ENCODE results near the gene MLC1.
A peak's percentile ranks its signal among the peaks of the same experiment; 100 is the strongest.

MLC1 gene

GRCh38 chr22:50119169-50119767, 34.0 kb upstream of the MLC1 start:
- no peak overlapping the region for H3K4me3 ChIP-seq (ENCODE audit: insufficient read depth in 1 of 2, low read depth in 1 of 2, low read length in 2 of 2)
- 88% methylated on average over 14 of the region's 14 CpGs for WGBS
- peaks cover 12% of the 10 kb centered on the region for H3K4me1 ChIP-seq (ENCODE audit: control insufficient read depth, insufficient read depth, low read depth, low read length)
- H2AFZ ChIP-seq (ENCODE audit: low read depth, low read length): no peak overlapping the region
- no peak overlapping the region for H3K9ac ChIP-seq (ENCODE audit: low read length)
- H2BK5ac ChIP-seq (ENCODE audit: low read depth, low read length, poor library complexity, severe bottlenecking): no peak overlapping the region
- peaks cover 20% of the 10 kb centered on the region for H3K9me3 ChIP-seq (ENCODE audit: control insufficient read depth, low read length)
- peak overlapping the region; percentile 63 to 80 for H3K18ac ChIP-seq (ENCODE audit: low read depth in 1 of 2, low read length in 2 of 2)
- no peaks in the 10 kb centered on the region for H3K79me1 ChIP-seq (replicated peaks; ENCODE audit: low read length, poor library complexity, severe bottlenecking)
- no peak for DNase-seq
- H4K8ac ChIP-seq (ENCODE audit: low read length): peak overlapping the region; percentile 60
- no peak overlapping the region for H2BK120ac ChIP-seq (ENCODE audit: low read depth, low read length)
- H3K4ac ChIP-seq (ENCODE audit: low read depth in 1 of 2, low read length in 2 of 2): peak overlapping the region; percentile 25 to 29
- H3K23ac ChIP-seq (ENCODE audit: low read length in 2 of 2): peak overlapping the region in 1 of 2 experiments; percentile 30
- H2AK5ac ChIP-seq (ENCODE audit: low read length, severe bottlenecking): no peak overlapping the region
- no peak overlapping the region for H3K14ac ChIP-seq (ENCODE audit: low read length in 2 of 2)
- H3K4me2 ChIP-seq (ENCODE audit: low read length, poor library complexity, severe bottlenecking): no peak overlapping the region
- H3K27me3 ChIP-seq (ENCODE audit: control insufficient read depth in 1 of 2, insufficient read depth in 1 of 2, low read length in 2 of 2): peaks cover 12 to 14% of the 10 kb centered on the region in 2 experiments
- H4K91ac ChIP-seq (ENCODE audit: low read length): peak overlapping the region; percentile 81
- H3K27ac ChIP-seq (ENCODE audit: low read length, poor library complexity, severe bottlenecking): no peak overlapping the region
- peak overlapping the region; percentile 87 to 91 for H2BK12ac ChIP-seq (ENCODE audit: low read length in 2 of 2)
- H2BK15ac ChIP-seq (ENCODE audit: low read depth, poor library complexity, severe bottlenecking): peak overlapping the region; percentile 6
- peaks cover 0 to 3% of the 10 kb centered on the region in 2 experiments for H3K36me3 ChIP-seq (ENCODE audit: control insufficient read depth in 1 of 2, insufficient read depth in 2 of 2, low read depth in 1 of 2, low read length in 2 of 2)

GRCh38 chr22:50118557-50119168, 33.4 kb upstream of the MLC1 start:
- peaks cover 13% of the 10 kb centered on the region for H3K4me1 ChIP-seq (ENCODE audit: control insufficient read depth, insufficient read depth, low read depth, low read length)
- WGBS: 12% methylated on average over 10 of the region's 10 CpGs

GRCh38 chr22:50118129-50118528, 32.9 kb upstream of the MLC1 start:
- no peak overlapping the region for H3K27ac ChIP-seq (ENCODE audit: low read length, poor library complexity, severe bottlenecking)
- 72% methylated on average over 3 of the region's 3 CpGs for WGBS
- H4K8ac ChIP-seq (ENCODE audit: low read length): no peak overlapping the region
- peaks cover 10% of the 10 kb centered on the region for H3K9me3 ChIP-seq (ENCODE audit: control insufficient read depth, low read length)
- H3K4ac ChIP-seq (ENCODE audit: low read depth in 1 of 2, low read length in 2 of 2): peak overlapping the region in 1 of 2 experiments; percentile 70
- no peak overlapping the region for H2BK5ac ChIP-seq (ENCODE audit: low read depth, low read length, poor library complexity, severe bottlenecking)
- H3K79me1 ChIP-seq (replicated peaks; ENCODE audit: low read length, poor library complexity, severe bottlenecking): no peaks in the 10 kb centered on the region
- H3K14ac ChIP-seq (ENCODE audit: low read length in 2 of 2): no peak overlapping the region
- H3K4me1 ChIP-seq (ENCODE audit: control insufficient read depth, insufficient read depth, low read depth, low read length): peaks cover 13% of the 10 kb centered on the region
- H3K36me3 ChIP-seq (ENCODE audit: control insufficient read depth in 1 of 2, insufficient read depth in 2 of 2, low read depth in 1 of 2, low read length in 2 of 2): peaks cover 0 to 3% of the 10 kb centered on the region in 2 experiments
- H3K4me3 ChIP-seq (ENCODE audit: insufficient read depth in 1 of 2, low read depth in 1 of 2, low read length in 2 of 2): no peak overlapping the region
- H3K4me2 ChIP-seq (ENCODE audit: low read length, poor library complexity, severe bottlenecking): no peak overlapping the region
- no peak for DNase-seq
- H3K27me3 ChIP-seq (ENCODE audit: control insufficient read depth in 1 of 2, insufficient read depth in 1 of 2, low read length in 2 of 2): peaks cover 12% of the 10 kb centered on the region in 2 experiments
- H2BK120ac ChIP-seq (ENCODE audit: low read depth, low read length): no peak overlapping the region
- H2AK5ac ChIP-seq (ENCODE audit: low read length, severe bottlenecking): no peak overlapping the region
- H2BK12ac ChIP-seq (ENCODE audit: low read length in 2 of 2): peak overlapping the region in 1 of 2 experiments; percentile 32
- no peak overlapping the region for H3K23ac ChIP-seq (ENCODE audit: low read length in 2 of 2)
- H2AFZ ChIP-seq (ENCODE audit: low read depth, low read length): no peak overlapping the region
- H3K18ac ChIP-seq (ENCODE audit: low read depth in 1 of 2, low read length in 2 of 2): peak overlapping the region in 1 of 2 experiments; percentile 56
- no peak overlapping the region for H2BK15ac ChIP-seq (ENCODE audit: low read depth, poor library complexity, severe bottlenecking)
- no peak overlapping the region for H4K91ac ChIP-seq (ENCODE audit: low read length)
- H3K9ac ChIP-seq (ENCODE audit: low read length): peak overlapping the region; percentile 16

More at GRCh38 chr22:50118557-50119168, 33.4 kb upstream of the MLC1 start:
- H3K18ac ChIP-seq (ENCODE audit: low read depth in 1 of 2, low read length in 2 of 2): peak overlapping the region in 1 of 2 experiments; percentile 56
- no peak overlapping the region for H2AK5ac ChIP-seq (ENCODE audit: low read length, severe bottlenecking)
- no peak overlapping the region for H2AFZ ChIP-seq (ENCODE audit: low read depth, low read length)
- no peak overlapping the region for H3K14ac ChIP-seq (ENCODE audit: low read length in 2 of 2)
- peak overlapping the region in 1 of 2 experiments; percentile 32 for H2BK12ac ChIP-seq (ENCODE audit: low read length in 2 of 2)
- no peak overlapping the region for H2BK15ac ChIP-seq (ENCODE audit: low read depth, poor library complexity, severe bottlenecking)
- peaks cover 15% of the 10 kb centered on the region for H3K9me3 ChIP-seq (ENCODE audit: control insufficient read depth, low read length)
- no peak overlapping the region for H2BK5ac ChIP-seq (ENCODE audit: low read depth, low read length, poor library complexity, severe bottlenecking)
- H3K27me3 ChIP-seq (ENCODE audit: control insufficient read depth in 1 of 2, insufficient read depth in 1 of 2, low read length in 2 of 2): peaks cover 12% of the 10 kb centered on the region in 2 experiments
- H3K4me3 ChIP-seq (ENCODE audit: insufficient read depth in 1 of 2, low read depth in 1 of 2, low read length in 2 of 2): no peak overlapping the region
- no peak overlapping the region for H3K4me2 ChIP-seq (ENCODE audit: low read length, poor library complexity, severe bottlenecking)
- no peak overlapping the region for H4K91ac ChIP-seq (ENCODE audit: low read length)
- peak overlapping the region; percentile 60 for H4K8ac ChIP-seq (ENCODE audit: low read length)
- H3K9ac ChIP-seq (ENCODE audit: low read length): peak overlapping the region; percentile 16
- H3K23ac ChIP-seq (ENCODE audit: low read length in 2 of 2): no peak overlapping the region
- no peaks in the 10 kb centered on the region for H3K79me1 ChIP-seq (replicated peaks; ENCODE audit: low read length, poor library complexity, severe bottlenecking)
- DNase-seq: peak; percentile 99
- H3K36me3 ChIP-seq (ENCODE audit: control insufficient read depth in 1 of 2, insufficient read depth in 2 of 2, low read depth in 1 of 2, low read length in 2 of 2): peaks cover 0 to 3% of the 10 kb centered on the region in 2 experiments
- H2BK120ac ChIP-seq (ENCODE audit: low read depth, low read length): no peak overlapping the region
- H3K27ac ChIP-seq (ENCODE audit: low read length, poor library complexity, severe bottlenecking): no peak overlapping the region
- H3K4ac ChIP-seq (ENCODE audit: low read depth in 1 of 2, low read length in 2 of 2): peak overlapping the region; percentile 1 to 70

GRCh38 chr22:50117168-50117762, 32.0 kb upstream of the MLC1 start:
- Histone ChIP-seq H2AFZ (ENCODE audit: low read depth, low read length) (no peak overlapping the region), H3K14ac (ENCODE audit: low read length in 2 of 2) (peak overlapping the region in 1 of 2 experiments; percentile 78), H2BK120ac (ENCODE audit: low read depth, low read length) (no peak overlapping the region), H3K36me3 (ENCODE audit: control insufficient read depth in 1 of 2, insufficient read depth in 2 of 2, low read depth in 1 of 2, low read length in 2 of 2) (peaks cover 0 to 3% of the 10 kb centered on the region in 2 experiments), H2BK5ac (ENCODE audit: low read depth, low read length, poor library complexity, severe bottlenecking) (no peak overlapping the region), H3K23ac (ENCODE audit: low read length in 2 of 2) (no peak overlapping the region), H2AK5ac (ENCODE audit: low read length, severe bottlenecking) (no peak overlapping the region), H3K4me2 (ENCODE audit: low read length, poor library complexity, severe bottlenecking) (no peak overlapping the region), H2BK12ac (ENCODE audit: low read length in 2 of 2) (peak overlapping the region; percentile 14 to 65), H3K79me1 (replicated peaks; ENCODE audit: low read length, poor library complexity, severe bottlenecking) (no peaks in the 10 kb centered on the region), H4K91ac (ENCODE audit: low read length) (peak overlapping the region; percentile 74), H3K18ac (ENCODE audit: low read depth in 1 of 2, low read length in 2 of 2) (no peak overlapping the region), H3K4ac (ENCODE audit: low read depth in 1 of 2, low read length in 2 of 2) (peak overlapping the region in 1 of 2 experiments; percentile 62), H3K27ac (ENCODE audit: low read length, poor library complexity, severe bottlenecking) (no peak overlapping the region), H3K27me3 (ENCODE audit: control insufficient read depth in 1 of 2, insufficient read depth in 1 of 2, low read length in 2 of 2) (peaks cover 12 to 15% of the 10 kb centered on the region in 2 experiments), H3K4me3 (ENCODE audit: insufficient read depth in 1 of 2, low read depth in 1 of 2, low read length in 2 of 2) (no peak overlapping the region), H4K8ac (ENCODE audit: low read length) (peak overlapping the region; percentile 57), H3K9me3 (ENCODE audit: control insufficient read depth, low read length) (peaks cover 3% of the 10 kb centered on the region), H2BK15ac (ENCODE audit: low read depth, poor library complexity, severe bottlenecking) (no peak overlapping the region), H3K9ac (ENCODE audit: low read length) (no peak overlapping the region), H3K4me1 (ENCODE audit: control insufficient read depth, insufficient read depth, low read depth, low read length) (peaks cover 18% of the 10 kb centered on the region)
- DNase-seq: no peak
- 96% methylated on average over 18 of the region's 19 CpGs for WGBS

Measured in mesenchymal stem cell (in vitro differentiated cells and primary cell).